ENCODE measurements around the gene DSTN. TPM values are rescaled to one million over a fixed set of nuclear protein-coding genes. Genes with fewer than 3 reads are reported as not detected.

DSTN gene
- total and polyA plus RNA-seq, 2 donors (not counting 3 experiments of a cell fraction or from before 2014, with no cell fraction given) = 66.1 to 300 TPM

GRCh38 chr20:17641520-17641964, 71.7 kb downstream of the DSTN start:
- ChIA-PET POLR2A (no interaction called here), CTCF (interaction anchor here (1.0 kb wide), 1 partner anchor 9 kb away, joined by 3 read pairs; no protein-coding TSS in a partner anchor)
- dilution Hi-C loops (cut with MboI; ENCODE audit: extremely low pct_ligation_motif_present, low sequenced_read_pairs) = no loop called here
- Histone ChIP-seq H3K4me1 (ENCODE audit: control insufficient read depth, extremely low read depth, insufficient read depth, low read length) (peaks cover 3% of the 10 kb centered on the region), H2AFZ (ENCODE audit: low read depth, low read length) (no peak overlapping the region), H3K27me3 (ENCODE audit: control insufficient read depth in 2 of 2, insufficient read depth in 2 of 2, low read length in 2 of 2) (no peaks in the 10 kb centered on the region), H3K9me1 (replicated peaks; ENCODE audit: control insufficient read depth, extremely low read depth, insufficient read depth, low read length) (no peaks in the 10 kb centered on the region), H3K79me2 (ENCODE audit: control insufficient read depth, insufficient read depth, low read length) (peaks cover 31% of the 10 kb centered on the region), H3K27ac (ENCODE audit: insufficient read depth, low read depth, low read length) (no peak overlapping the region), H3K9me3 (replicated peaks; ENCODE audit: control insufficient read depth, insufficient read depth, low read length) (no peaks in the 10 kb centered on the region), H3K4me3 (replicated peaks in 1 of 3; ENCODE audit: insufficient read depth in 1 of 3, low read depth in 1 of 3, low read length in 3 of 3) (no peak overlapping the region), H3K4me2 (ENCODE audit: insufficient read depth, low read length) (no peak overlapping the region), H4K20me1 (replicated peaks; ENCODE audit: control insufficient read depth, extremely low read depth, insufficient read depth, low read length) (no peaks in the 10 kb centered on the region), H3K36me3 (ENCODE audit: control insufficient read depth in 2 of 2, extremely low read depth in 1 of 2, insufficient read depth in 2 of 2, low read length in 2 of 2) (peaks cover 11 to 60% of the 10 kb centered on the region in 2 experiments), H3K9ac (replicated peaks; ENCODE audit: extremely low read depth, insufficient read depth, low read length) (no peak overlapping the region)
- FAIRE-seq (no peak), DNase-seq (ENCODE audit: low read depth, low spot score) (no peak)
- intact Hi-C loops (cut with micrococcal nuclease) = no loop called here
- no TSS peak for BruUV-seq (replicated peaks)
- TF ChIP-seq CTCF (IDR thresholded peaks at IDR 0.05; ENCODE audit: extremely low read depth in 1 of 2, insufficient read depth in 1 of 2, low read depth in 1 of 2, low read length in 2 of 2) (no peak), EZH2 (IDR thresholded peaks at IDR 0.05; ENCODE audit: borderline replicate concordance, low read depth, low read length, severe bottlenecking) (no peak), MYC (IDR thresholded peaks at IDR 0.05; ENCODE audit: low read depth, low read length) (no peak), POLR2AphosphoS5 (IDR thresholded peaks at IDR 0.05; ENCODE audit: insufficient read depth, low read depth, low read length) (no peak), GATA2 (IDR thresholded peaks at IDR 0.05; ENCODE audit: insufficient read depth, insufficient read length, low read depth, low read length) (no peak), POLR2A (IDR thresholded peaks at IDR 0.05; ENCODE audit: low read depth, low read length) (no peak), JUN (IDR thresholded peaks at IDR 0.05; ENCODE audit: borderline replicate concordance, insufficient read depth, insufficient read length, low read depth) (no peak), FOS (IDR thresholded peaks at IDR 0.05; ENCODE audit: borderline replicate concordance, insufficient read depth, low read length) (no peak)
- TF ChIP-seq, protein P1, sequence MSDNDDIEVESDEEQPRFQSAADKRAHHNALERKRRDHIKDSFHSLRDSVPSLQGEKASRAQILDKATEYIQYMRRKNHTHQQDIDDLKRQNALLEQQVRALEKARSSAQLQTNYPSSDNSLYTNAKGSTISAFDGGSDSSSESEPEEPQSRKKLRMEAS (IDR thresholded peaks at IDR 0.05; ENCODE audit: insufficient read depth, insufficient read length) = no peak

All from endothelial cell of umbilical vein (primary cell).